OCI-LY3 (cell line): ENCODE measurements around the gene RDX.

Experiments
- H2AFZ ChIP-seq: fragments of 200-600, 300-600 bp; shearing (Covaris generic); 2 replicates; pipeline ENCODE4 v1.6.0; 2014; ENCODE audit warnings: antibody characterized with exemption, low read depth, low read length
- H3K27ac ChIP-seq: fragments of 200-600, 300-600 bp; sonication (generic); 2 replicates; pipeline ENCODE4 v1.5.1; 2014; ENCODE audit warnings: mild to moderate bottlenecking, low read length, moderate library complexity, mixed read lengths
- H3K27me3 ChIP-seq: fragments of 200-600, 300-600 bp; sonication (generic); 2 replicates; pipeline ENCODE4 v1.6.1; 2014; ENCODE audit warnings: low read depth, low read length, mixed read lengths
- H3K36me3 ChIP-seq: fragments of 200-600, 300-600 bp; sonication (generic); replicated peaks from 2 replicates; pipeline ENCODE3; 2014; ENCODE audit warnings: low read depth, low read length, mixed read lengths
- H3K4me1 ChIP-seq: fragments of 300-600, 200-600 bp; sonication (generic); 2 replicates; pipeline ENCODE4 v1.6.1; 2014; ENCODE audit warnings: low read length, mixed read lengths
- H3K4me2 ChIP-seq: fragments of 200-600, 300-600 bp; sonication (generic); 2 replicates; pipeline ENCODE4 v1.6.1; 2014; ENCODE audit warnings: low read length, mixed read lengths
- H3K4me3 ChIP-seq: fragments of 300-600, 200-600 bp; sonication (generic); 2 replicates; pipeline ENCODE4 v1.5.1; 2014; ENCODE audit warnings: antibody characterized with exemption, mild to moderate bottlenecking, low read length, moderate library complexity
- H3K79me2 ChIP-seq: fragments of 300-600, 200-600 bp; shearing (Covaris generic); 2 replicates; pipeline ENCODE4 v1.6.1; 2014; ENCODE audit warnings: mild to moderate bottlenecking, low read length, mixed read lengths
- H3K9ac ChIP-seq: fragments of 300-600, 200-600 bp; shearing (Covaris generic); 2 replicates; pipeline ENCODE4 v1.6.0; 2014; ENCODE audit warnings: mild to moderate bottlenecking, low read length, moderate library complexity
- H3K9me3 ChIP-seq: fragments of 200-600, 300-600 bp; shearing (Covaris generic); 2 replicates; pipeline ENCODE4 v1.6.1; 2014; ENCODE audit warnings: low read length, mixed read lengths; ENCODE audit not compliant: insufficient read depth
- H4K20me1 ChIP-seq: fragments of 200-600, 300-600 bp; sonication (generic); 2 replicates; pipeline ENCODE4 v1.6.1; 2016; ENCODE audit warnings: low read length, mixed read lengths; ENCODE audit not compliant: insufficient read depth
- CTCF ChIP-seq: fragments of 200-600, 300-600 bp; sonication (generic); IDR thresholded peaks from 2 replicates; pipeline ENCODE4 v1.5.1; 2014; ENCODE audit warnings: antibody characterized with exemption, low read length, low read depth
- EZH2phosphoT487 ChIP-seq: fragments of 200-600 bp; shearing (Covaris generic); IDR thresholded peaks from 2 replicates; pipeline ENCODE4 v1.6.1; 2018; ENCODE audit warnings: antibody characterized with exemption, mixed run types, low read depth

The RDX gene

GRCh38 chr11:110319501-110319900 is 23.1 kb upstream of the RDX start:
- no peak overlapping the region for H3K9ac ChIP-seq
- no peak for TF ChIP-seq EZH2phosphoT487
- TF ChIP-seq CTCF: no peak
- no peaks in the 10 kb centered on the region for H4K20me1 ChIP-seq
- H3K4me3 ChIP-seq: no peak overlapping the region
- H3K9me3 ChIP-seq: no peaks in the 10 kb centered on the region
- peaks cover 2% of the 10 kb centered on the region; the same call in 1 of the 2 replicates for H3K27me3 ChIP-seq
- no peaks in the 10 kb centered on the region for H3K4me1 ChIP-seq
- no peak overlapping the region for H3K27ac ChIP-seq
- H3K4me2 ChIP-seq: no peak overlapping the region
- no peak overlapping the region for H2AFZ ChIP-seq
- no peaks in the 10 kb centered on the region for H3K36me3 ChIP-seq
- no peaks in the 10 kb centered on the region for H3K79me2 ChIP-seq

- Histone ChIP-seq H3K9ac (no peak overlapping the region), H4K20me1 (no peaks in the 10 kb centered on the region), H3K36me3 (no peaks in the 10 kb centered on the region), H3K4me2 (no peak overlapping the region), H3K27ac (no peak overlapping the region), H3K79me2 (no peaks in the 10 kb centered on the region), H3K4me3 (no peak overlapping the region), H2AFZ (0 out of 2 replicates have a peak overlapping the region, but pooled peaks have one; percentile 43), H3K9me3 (no peaks in the 10 kb centered on the region), H3K4me1 (no peaks in the 10 kb centered on the region), H3K27me3 (peaks cover 2% of the 10 kb centered on the region; the same call in 1 of the 2 replicates)
- TF ChIP-seq EZH2phosphoT487: no peak
- no peak for TF ChIP-seq CTCF
Observed at GRCh38 chr11:110318638-110319404, 22.4 kb upstream of the RDX start.

- Histone ChIP-seq H2AFZ (no peak overlapping the region), H4K20me1 (no peaks in the 10 kb centered on the region), H3K79me2 (no peaks in the 10 kb centered on the region), H3K9me3 (no peaks in the 10 kb centered on the region), H3K27me3 (peaks cover 2% of the 10 kb centered on the region; the same call in 1 of the 2 replicates), H3K4me2 (no peak overlapping the region), H3K4me3 (no peak overlapping the region), H3K27ac (no peak overlapping the region), H3K9ac (no peak overlapping the region), H3K36me3 (no peaks in the 10 kb centered on the region), H3K4me1 (peaks cover 3% of the 10 kb centered on the region)
- TF ChIP-seq EZH2phosphoT487 (no peak), CTCF (no peak)
Observed at GRCh38 chr11:110317516-110317932, 21.1 kb upstream of the RDX start.

- Histone ChIP-seq H3K79me2 (no peaks in the 10 kb centered on the region), H3K27ac (no peak overlapping the region), H3K9ac (no peak overlapping the region), H3K4me3 (no peak overlapping the region), H3K4me1 (peaks cover 14% of the 10 kb centered on the region), H4K20me1 (no peaks in the 10 kb centered on the region), H3K4me2 (no peak overlapping the region), H3K36me3 (peaks cover 7% of the 10 kb centered on the region), H3K27me3 (peaks cover 2% of the 10 kb centered on the region; the same call in 1 of the 2 replicates), H3K9me3 (no peaks in the 10 kb centered on the region), H2AFZ (no peak overlapping the region)
- TF ChIP-seq EZH2phosphoT487 (no peak), CTCF (0 out of 2 replicates have a peak, but pooled peaks have one; percentile 7)
Observed at GRCh38 chr11:110314366-110315095, 18.1 kb upstream of the RDX start.
